SK-N-MC (cell line): Measurements from ENCODE around the gene ARL4A.

Experiments
- EZH2 ChIP-seq: fragments of 200-600 bp; sonication (generic); IDR thresholded peaks from one replicate; pipeline ENCODE4 v1.6.1; 2017; ENCODE audit warnings: antibody characterized with exemption
- FOXP2 ChIP-seq: optimal IDR thresholded peaks from 2 replicates; pipeline ENCODE3; 2011; ENCODE audit warnings: mild to moderate bottlenecking, moderate library complexity; ENCODE audit not compliant: insufficient read depth; ENCODE audit errors: extremely low read length, control extremely low read depth
- POLR2AphosphoS5 ChIP-seq: IDR thresholded peaks from 2 replicates; pipeline ENCODE4 v1.6.1; 2012; ENCODE audit warnings: mild to moderate bottlenecking, low read depth, low read length, borderline replicate concordance

DNA sequence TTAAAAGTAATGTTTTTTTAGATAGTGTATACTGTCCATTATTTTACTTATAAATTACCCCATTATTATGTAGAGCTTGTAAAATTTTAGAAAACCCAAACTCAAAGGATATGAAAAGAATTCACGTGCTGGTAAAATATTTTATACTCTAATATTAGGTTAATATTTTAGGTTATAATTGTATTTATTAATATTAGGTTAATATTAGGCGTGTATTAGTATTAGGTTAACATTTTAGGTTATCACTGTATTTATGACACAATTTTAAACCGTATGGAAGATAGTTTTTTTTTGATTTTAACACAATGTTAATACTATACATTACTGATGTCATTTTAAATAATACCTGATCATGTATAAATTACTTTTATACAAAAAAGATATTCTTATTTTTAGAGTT, 48.5 kb downstream of the ARL4A start:
- TF ChIP-seq EZH2: no peak
- TF ChIP-seq POLR2AphosphoS5: no peak
- no peak for TF ChIP-seq FOXP2
